ENCODE results near the gene CRB2.

- TF ChIP-seq CTCF (IDR thresholded peaks at IDR 0.05 in 2 of 3, conservative IDR thresholded peaks at IDR 0.05 in 1 of 3; ENCODE audit: borderline replicate concordance in 1 of 3, insufficient read depth in 1 of 3, low read depth in 2 of 3, low read length in 2 of 3) = no peak
- no peak for TF ChIP-seq FOSL1 (IDR thresholded peaks at IDR 0.05; ENCODE audit: low read depth)
- TF ChIP-seq EZH2 (IDR thresholded peaks at IDR 0.05) = no peak
- TF ChIP-seq SIN3A (IDR thresholded peaks at IDR 0.05; ENCODE audit: low read depth) = no peak
- TF ChIP-seq REST (IDR thresholded peaks at IDR 0.05; ENCODE audit: low read depth) = no peak
These were observed 3.0 kb upstream of the CRB2 start for GRCh38 chr9:123353041-123353440.
